ENCODE data around the gene MT1H.

Gene MT1H

DNA sequence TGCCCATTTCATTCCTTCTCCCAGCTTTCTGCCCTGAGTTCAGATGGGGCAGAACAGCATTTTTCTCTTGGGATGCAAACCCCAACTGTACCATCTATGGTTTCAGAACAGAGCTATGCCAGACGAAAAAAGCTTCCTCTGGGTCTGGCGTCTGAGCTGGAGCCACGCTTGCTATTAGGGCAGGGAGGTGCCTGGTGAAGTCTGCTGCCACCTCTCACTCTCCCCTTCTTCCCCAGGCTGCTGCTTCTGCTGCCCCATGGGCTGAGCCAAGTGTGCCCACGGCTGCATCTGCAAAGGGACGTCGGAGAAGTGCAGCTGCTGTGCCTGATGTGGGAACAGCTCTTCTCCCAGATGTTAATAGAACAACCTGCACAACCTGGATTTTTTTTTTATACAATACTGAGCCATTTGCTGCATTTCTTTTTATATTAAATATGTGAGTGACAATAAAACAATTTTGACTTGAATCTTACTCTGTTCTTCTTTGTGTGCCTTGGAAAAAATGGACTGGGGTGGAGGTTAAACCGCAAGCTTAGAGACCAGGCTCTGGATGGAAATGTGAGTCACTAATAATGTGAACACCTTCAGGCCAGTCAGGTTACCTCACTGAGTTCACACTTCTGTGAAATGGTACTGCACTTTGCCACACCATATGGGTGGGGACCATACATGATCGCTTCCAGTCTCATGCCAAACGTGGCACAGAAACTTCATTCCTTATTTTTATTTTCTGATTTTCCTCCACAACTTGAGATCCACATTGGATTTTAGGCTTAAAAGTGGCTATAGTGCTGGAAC lies 32.8 kb upstream of the MT1H start:
- DNase-seq: no peak

DNA sequence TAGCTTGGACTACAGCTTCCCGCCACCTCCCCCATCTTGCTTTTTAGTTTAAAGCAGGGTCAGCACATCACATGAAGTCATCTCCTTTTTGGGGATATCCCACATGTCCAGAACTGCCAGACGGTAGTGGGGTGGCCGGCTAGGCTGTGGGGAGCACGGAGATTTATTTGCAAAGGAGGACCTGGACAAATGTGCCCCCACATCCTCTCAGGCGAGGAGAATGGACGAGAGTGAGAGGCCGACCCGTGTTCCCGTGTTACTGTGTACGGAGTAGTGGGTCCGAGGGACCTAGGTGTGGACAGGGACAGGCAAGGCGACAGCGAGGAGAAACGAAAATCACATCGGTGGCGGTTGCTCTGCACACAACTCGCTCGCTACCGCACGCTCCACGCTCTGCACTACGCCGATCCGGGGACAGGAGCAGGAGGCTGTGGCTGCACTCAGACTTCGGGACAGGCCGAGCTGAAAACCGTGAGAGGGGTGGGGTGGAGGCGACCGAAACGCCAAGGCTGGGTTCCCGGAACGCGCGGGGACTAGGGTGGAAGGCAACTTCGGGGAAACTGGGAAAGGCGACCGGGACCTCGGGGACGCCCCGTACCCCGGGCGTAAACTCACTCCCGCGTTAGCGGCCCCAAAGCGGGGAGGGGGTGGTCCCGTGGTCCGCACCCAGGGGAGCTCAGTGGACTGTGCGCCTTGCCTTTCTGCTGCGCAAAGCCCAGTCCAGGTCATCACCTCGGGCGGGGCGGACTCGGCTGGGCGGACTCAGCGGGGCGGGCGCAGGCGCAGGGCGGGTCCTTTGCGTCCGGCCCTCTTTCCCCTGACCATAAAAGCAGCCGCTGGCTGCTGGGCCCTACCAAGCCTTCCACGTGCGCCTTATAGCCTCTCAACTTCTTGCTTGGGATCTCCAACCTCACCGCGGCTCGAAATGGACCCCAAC lies 31.5 kb upstream of the MT1H start, which contains the start of gene MT1A:
MT1A (plus strand) TSS at position 853 of the 937 bp plus-strand sequence; CDS start at position 926, 73 bp downstream.
- no peak for DNase-seq

DNA sequence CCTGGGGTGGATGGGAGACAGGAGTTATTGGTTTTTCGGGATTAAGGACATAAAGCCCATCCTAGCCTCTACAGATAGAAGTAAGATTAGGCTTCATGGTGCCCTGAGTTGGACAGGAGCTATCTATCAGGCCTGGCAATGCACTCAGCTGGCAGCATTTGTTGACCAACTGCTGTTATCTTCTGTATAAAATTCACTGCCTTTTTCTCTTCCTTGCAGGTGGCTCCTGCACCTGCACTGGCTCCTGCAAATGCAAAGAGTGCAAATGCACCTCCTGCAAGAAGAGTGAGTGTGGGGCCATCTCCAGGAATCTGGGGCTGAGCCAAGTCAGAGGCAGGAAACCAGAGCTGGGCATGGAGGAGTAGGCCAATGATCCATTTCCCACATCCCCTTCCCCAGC lies 30.6 kb upstream of the MT1H start:
- DNase-seq: no peak

DNA sequence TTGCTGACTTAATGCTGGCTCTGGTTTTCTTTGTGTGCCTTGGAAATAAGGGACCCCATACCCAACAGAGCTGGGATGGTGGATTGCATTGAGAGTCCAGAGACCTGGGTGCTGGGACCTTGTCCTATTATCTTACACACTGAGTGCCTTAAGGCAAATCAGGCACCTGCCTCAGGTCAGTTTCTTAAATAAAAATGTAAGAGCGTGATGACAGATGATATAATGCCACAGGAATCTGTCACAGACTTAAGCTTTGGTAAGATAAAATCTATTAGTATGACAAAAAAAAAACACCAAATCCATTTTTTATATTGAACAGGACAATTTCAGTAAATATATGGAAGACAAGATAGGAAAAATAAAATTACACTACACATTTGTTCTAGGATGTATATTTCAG lies 29.5 kb upstream of the MT1H start:
- DNase-seq: no peak

DNA sequence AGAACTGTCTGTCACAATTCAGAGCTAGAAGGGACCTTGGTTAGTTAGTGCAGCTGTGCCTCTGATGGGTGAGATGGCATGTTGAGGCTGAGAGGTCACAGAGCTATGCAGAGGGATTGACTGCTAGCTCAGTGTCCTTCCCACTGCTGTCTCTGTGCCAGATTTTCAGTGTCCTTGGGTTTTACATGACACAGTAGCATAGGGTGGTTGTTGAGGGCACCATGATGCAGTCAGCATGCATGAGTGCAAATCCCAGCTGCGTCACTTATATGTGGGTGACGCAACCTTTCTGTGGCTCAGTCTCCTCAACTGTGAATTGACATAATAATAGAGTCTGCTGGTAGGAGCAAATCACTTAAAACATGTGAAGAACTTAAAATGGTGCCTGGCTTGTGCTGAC lies 28.4 kb upstream of the MT1H start:
- DNase-seq: no peak

DNA sequence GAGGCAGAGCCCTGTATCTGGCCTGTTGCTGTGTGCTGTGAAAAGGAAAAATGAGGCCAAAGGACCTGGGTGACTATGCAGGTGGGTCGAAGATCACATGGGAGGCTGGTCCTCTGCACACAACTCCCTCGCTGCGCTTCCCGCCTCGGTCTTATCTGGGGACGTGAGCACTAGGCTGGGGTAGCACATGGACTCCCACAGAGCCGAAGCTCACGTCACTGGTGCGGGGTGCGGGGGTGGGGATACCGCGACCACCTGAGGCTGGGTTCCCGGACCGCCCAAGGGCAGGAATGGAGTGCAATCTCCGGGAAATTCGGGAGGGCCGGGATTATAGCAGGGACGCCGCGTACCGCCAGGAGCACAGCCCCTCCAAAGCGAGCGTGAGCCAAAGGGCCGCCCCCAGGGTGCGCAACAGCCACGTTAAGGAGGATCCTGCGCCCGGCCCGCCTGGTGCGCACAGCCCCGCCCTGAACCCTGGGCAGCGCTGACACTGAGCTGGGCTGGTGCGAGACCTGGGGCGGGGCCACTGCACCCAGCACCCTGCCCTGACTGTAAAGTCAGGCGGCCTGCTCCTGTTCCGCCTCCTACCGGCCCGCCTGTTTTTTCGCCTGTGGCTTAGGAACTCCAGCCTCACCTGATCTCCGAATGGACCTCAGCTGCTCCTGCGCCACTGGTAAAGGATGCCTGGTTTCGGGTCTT lies 26.4 kb upstream of the MT1H start:
- peak; percentile 51 for DNase-seq

DNA sequence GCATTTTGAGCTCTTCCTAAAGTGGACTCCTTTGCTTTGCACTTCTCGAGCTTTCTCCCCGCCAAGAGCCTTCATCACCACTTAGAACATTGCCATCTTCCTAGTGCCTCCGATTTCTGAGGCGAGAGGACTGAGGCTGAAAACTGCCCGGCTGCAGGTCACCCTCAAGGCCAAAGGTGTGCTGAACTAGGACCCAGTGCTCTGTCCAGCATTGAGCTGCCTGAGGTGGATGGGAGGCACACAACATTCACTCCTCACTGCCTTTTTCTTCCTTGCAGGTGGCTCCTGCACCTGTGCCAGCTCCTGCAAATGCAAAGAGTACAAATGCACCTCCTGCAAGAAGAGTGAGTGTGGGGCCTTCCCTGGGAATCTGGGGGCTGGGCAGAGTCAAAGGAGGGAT lies 25.8 kb upstream of the MT1H start:
- no peak for DNase-seq

DNA sequence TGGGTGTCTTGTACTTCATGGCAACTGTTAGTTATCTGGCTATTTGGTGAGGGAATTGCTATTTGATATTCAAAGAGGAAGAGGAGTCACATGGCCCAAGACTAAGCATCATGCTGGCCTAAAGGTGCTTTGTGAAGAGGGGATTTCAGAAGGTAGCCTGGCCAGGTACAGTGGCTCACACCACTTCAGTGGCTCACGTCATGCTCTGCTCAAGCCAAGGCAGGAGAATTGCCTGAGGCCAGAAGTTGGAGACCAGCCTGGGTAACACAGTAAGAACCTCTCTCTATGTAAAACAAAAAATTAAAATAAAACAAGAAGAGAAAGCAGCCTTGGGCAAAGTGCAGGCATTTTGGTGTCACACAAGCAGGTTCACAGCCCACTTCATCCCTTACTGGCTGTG lies 24.3 kb upstream of the MT1H start:
- DNase-seq: no peak

DNA sequence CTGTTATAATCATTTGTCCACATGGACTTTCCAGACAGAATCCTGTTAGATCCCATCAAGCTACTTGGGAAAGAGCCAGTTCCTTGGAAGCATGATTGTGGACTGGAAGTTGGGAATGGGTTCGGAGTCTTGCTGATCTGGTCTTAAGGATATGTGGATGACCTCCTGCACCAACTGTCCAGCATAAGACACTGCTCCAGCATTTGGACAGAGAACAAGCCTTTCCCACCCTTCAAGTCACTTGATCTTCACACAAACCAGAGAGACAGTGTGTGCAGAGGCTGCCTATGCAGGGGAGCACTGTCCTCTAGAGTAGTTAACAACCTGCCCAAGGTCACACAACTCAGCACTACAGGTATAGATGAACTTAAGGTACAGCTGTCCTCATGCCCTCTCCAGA lies 23.8 kb upstream of the MT1H start:
- no peak for DNase-seq

DNA sequence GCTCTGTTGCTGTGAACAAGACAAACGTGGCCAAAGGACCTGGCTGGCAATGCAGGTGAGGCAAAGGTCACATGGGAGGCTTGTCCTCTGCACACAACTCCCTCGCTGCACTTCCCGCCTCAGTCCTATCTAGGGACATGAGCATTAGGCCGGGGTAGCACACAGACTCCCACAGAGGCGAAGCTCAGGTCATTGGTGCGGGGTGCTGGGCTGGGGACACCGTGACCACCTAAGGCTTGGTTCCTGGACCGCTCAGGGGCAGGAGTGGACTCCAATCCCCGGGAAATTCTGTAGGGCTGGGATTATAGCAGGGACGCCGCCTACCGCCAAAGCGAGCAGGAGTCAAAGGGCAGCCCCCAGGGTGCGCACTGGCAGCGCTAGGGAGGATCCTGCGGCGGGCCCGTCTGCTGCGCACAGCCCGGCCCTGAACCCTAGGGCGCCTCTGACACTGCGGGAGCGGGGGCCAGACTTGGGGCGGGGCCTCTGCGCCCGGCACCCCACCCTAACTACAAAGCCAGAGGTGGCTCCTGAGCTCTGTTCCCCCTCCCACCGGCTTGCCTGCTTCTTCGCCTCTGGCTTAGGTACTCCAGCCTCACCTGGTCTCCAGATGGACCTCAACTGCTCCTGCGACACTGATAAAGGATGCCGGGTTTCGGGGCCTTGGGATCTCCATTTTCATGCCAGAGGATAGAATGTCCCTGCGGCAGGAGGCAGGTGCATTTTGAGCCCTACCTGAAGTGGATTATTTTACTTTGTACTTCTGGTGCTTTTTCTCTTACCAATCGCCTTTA lies 21.8 kb upstream of the MT1H start:
- DNase-seq: no peak

DNA sequence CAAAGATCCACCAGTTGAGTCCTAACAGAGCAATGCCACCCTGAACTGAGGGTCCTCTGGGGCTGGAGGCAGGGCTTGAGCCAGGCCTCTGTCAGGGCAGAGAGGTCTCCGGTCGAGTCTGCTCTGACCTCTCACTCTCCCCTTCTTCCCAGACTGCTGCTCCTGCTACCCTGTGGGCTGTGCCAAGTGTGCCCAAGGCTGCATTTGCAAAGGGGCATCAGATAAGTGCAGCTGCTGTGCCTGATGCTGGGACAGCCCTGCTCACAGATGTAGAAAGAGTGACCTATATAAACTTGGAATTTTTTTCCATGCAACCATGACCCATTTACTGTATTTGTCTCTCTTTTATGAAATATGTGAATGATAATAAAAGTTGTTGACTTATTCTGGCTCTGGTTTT lies 20.3 kb upstream of the MT1H start:
- DNase-seq: no peak

DNA sequence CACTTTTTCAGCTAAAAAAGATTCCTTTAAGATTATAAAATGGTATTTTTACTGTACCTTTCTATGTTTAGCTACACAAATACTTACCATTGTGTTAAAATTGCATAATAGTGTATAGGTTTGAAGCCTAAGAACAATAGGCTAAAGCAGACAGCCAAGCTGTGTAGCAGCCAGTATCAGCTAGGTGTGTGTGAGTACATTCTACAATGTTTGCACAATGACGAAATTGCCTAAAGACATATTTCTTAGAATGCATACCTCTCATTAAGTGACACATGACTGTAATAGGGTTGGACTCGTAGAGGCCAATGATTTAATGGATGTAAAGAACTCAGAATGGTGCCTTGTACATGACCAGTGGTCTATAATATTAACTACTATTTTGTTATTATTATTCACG lies 19.8 kb upstream of the MT1H start:
- peak; percentile 75 for DNase-seq

DNA sequence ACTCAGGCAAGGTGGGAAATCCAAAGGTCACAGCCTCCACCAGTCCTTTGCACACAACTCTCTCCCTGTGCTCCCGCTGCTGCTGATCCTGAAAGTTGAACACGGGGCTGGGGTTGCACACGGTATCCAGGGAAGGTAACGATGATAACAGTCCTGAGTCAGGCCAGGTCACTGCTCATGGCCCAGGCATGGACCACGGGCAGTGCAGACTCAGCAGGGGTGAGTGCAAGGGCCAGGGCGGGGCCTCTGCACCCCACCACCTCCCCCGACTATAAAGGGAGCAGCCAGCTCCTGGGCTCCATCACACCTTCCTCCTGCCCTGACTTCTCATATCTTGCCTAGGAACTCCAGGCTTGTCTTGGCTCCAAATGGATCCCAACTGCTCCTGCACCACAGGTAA lies 18.0 kb upstream of the MT1H start, which contains the start of gene MT1B:
MT1B (plus strand) TSS at position 301 of the 400 bp plus-strand sequence; CDS start at position 369, 68 bp downstream.
- no peak for DNase-seq

DNA sequence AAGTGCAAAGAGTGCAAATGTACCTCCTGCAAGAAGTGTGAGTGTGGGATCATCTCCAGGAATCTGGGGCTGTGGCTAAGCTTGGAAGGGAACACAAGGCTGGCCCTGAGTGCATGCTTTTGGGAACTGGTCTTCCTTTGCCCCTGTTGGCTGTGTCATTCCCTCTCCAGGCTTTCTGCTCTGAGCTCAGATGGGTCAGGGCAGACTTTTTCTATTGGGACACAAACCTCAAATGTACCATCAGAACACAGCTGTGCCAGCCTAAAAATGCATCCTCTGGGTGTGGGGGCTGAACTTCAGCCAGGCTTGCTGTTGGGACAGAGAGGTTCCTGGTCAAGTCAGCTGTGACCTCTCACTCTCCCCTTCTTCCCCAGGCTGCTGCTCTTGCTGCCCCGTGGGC lies 17.0 kb upstream of the MT1H start:
- no peak for DNase-seq

DNA sequence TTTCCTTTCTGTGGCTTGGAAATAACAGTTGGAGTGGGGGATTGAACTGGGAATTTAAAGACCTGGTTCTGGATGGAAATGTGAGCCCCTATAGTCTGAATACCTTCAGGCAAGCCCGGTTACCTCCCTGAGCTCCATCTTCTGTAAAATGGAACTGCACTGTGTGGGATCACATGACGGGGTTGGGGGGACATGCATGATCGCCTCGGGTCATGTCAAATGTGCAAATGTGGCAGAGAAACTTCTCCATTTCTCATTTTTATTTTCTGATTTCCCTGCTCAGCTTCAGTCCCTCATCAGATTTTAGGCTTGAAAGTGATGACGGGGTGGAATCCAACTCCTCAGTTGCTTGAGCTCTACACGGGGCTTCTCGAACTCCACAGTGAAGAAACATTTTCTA lies 16.4 kb upstream of the MT1H start:
- no peak for DNase-seq

DNA sequence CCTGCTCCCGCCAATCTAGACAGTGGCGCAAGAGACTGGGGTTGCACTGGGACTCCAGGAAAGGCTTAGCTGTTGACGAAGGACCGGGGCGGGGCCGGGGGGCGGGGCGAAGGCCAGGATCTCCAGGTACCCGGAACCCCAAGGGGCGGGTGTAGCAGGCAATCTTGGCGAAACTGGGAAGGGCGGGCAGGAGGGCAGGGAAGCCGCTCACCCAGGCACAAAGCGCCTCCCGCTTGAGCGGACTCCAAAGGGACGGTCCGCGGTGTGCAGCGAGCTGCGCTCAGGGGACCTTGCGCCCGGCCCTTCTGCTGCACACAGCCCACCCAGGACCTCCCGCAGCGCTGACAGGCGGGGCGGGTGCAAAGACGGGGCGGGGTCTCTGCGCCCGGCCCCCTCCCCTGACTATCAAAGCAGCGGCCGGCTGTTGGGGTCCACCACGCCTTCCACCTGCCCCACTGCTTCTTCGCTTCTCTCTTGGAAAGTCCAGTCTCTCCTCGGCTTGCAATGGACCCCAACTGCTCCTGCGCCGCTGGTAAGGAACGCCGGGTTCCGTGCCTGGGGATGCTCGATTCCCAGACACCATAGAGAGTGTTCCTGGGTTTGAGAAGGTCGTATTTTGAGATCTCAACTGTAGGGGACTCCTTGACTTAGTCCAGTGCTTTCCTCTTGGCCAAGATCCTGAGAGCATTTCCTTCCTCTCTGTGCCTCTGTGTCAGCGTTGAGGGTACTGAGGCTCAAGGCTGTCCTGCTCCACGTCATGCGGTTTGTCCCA lies 11.9 kb upstream of the MT1H start, which contains the start of gene MT1F:
MT1F (plus strand) TSS at position 405 of the 772 bp plus-strand sequence; CDS start at position 505, 100 bp downstream.
- DNase-seq: peak; percentile 77

DNA sequence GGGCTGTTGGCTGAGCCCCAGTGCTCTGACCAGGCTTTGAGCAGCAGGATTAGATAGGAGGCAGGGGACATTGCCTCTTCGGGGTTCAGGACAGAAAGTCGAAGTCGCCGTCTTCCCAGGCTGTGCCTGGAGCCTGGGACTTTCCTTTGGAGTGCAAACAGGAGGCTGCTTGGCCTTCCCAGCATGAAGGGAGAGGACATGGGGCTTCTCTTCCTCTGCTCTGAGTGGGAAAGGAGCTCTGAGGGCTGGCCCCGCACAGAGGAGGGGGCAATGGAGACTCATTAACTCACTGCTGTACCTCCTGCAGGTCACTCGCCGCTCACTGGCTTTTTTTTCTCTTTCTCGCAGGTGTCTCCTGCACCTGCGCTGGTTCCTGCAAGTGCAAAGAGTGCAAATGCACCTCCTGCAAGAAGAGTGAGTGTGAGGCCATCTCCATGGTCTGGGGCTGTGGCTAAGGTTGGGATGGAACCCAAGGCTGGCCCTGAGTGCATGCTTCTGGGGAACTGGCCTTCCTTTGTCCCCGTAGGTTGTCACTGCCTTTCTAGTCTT lies 11.2 kb upstream of the MT1H start:
- DNase-seq: peak; percentile 18

DNA sequence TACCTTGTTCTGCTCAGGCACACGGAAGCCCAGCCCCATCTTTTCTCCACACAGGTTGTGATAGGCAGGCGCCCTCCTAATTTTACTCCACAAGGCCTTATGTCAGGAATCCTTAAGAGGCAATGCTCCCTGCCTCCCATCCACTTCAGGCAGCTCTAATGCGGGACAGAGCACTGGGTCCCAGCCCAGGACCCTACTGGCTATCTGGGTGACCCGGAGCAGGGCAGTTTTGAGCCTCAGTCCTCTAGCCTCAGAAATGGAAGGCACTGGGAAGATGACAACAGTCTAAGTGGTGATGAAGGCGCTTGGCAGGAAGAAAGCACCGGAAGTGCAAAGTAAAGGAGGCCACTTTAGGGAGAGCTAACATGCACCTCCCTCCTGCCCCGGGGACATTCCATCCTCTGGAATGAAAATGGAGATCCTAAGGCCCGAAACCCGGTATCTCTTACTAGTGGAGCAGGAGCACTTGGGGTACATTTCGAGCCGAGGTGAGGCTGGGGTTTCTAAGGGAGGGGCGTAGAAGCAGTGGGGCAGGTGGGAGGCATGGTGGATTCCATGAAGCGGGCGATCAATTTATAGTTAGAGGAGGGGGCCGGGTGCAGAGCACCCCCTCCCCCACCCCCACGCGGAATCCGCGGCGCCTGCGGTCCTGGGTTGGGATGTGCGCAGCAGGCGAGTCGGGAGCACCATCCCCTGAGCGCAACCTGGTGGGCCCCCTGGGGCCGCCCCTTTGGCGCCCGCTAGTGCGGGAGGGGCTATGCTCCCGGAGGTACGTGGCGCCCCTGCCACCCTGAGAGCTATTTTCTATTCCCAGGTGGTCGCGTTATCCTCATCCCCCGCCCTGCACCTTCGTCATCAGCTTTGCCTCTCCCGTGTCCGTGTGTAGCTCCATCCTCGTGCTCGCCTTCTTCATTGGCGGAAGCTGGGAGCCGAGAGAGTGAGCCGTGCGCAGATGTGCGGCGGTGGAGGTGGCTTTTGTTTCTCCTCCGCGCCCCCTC lies 7.0 kb upstream of the MT1H start:
- DNase-seq: peak; percentile 53

DNA sequence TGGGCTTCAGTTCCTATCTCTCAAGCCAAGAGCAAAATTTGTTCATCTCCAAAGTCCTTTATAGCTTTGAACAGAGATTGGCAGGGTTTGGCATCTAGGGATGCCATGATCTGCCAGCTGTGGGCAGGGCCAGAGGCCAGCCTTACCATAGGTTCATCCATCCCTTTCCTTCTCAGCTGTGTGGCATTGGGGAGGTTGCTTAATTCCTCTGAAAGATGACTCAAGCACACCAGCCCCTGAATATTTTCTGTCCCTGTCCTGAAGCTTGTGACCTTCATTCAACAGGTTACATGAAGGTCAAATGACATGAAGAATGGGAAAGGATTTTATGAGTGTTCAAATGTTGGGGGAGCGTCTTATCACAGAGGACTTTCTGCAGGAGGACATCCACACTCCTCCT lies 5.1 kb upstream of the MT1H start:
- DNase-seq: no peak

Data from NCI-H69 (cell line).